Muscle of back (tissue), 11 donors: ENCODE results near the gene ZNF587B. TPM values are rescaled to one million over a fixed set of nuclear protein-coding genes. Genes with fewer than 3 reads are reported as not detected.
"Not testable (repeated sequence)": the region's sequence is repeated elsewhere in the genome, so short reads cannot be mapped to it uniquely, and the experiment has no call there.

Experiments used
- DNase-seq, 3 donors: peaks; one replicate each; pipeline versions ENCODE4 v3.0.0 to v3.0.0-alpha.2; 2013
- polyA plus RNA-seq, 10 donors: library from polyadenylated mRNA; unstranded; fragments of 120-200 nt; gene quantifications; one replicate each; pipeline ENCODE4 v1.2.1, GENCODE V29; 2013; ENCODE audit not compliant: insufficient read length in 10 of 10

ZNF587B gene
- polyA plus RNA-seq, 10 donors = 3.3 to 7.5 (median 5.4) TPM

DNA sequence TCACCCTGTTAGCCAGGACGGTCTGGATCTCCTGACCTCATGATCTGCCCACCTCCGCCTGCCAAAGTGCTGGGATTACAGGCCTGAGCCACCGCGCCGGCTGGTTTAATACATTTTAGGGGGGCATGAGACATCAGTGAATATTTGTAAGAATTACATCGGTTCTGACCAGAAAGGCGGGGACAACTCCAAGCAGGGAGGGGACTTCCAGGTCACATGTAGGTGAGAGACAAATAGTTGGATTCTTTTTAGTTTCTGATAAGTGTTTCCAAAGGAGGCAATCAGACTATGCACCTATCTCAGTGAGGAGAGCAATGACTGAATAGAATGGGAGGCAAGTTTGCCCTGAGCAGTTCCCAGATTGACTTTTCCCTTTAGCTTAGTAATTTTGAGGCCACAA lies 11.7 kb upstream of the ZNF587B start:
- DNase-seq = no peak

GRCh38 chr19:57819475-57820148 lies 10.5 kb upstream of the ZNF587B start:
- peak; percentile 93 to 97 (median 95) for DNase-seq

DNA sequence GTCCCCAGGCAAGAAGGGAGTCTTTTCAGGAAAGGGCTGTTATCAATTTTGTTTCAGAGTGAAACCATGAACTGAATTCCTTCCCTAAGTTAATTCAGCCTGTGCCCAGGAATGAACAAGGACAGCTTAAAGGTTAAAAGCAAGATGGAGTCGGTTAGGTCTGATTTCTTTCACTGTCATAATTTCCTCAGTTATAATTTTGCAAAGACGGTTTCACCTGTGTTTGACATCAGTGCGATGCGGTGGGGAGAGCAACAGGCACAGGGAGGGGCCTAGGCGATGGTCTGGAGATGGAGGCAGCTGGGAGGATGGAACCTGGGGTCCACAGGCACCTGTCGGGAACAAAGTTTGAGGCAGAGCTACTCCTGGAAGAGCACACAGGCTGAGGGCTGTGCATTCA lies 9.5 kb upstream of the ZNF587B start:
- DNase-seq = no peak

DNA sequence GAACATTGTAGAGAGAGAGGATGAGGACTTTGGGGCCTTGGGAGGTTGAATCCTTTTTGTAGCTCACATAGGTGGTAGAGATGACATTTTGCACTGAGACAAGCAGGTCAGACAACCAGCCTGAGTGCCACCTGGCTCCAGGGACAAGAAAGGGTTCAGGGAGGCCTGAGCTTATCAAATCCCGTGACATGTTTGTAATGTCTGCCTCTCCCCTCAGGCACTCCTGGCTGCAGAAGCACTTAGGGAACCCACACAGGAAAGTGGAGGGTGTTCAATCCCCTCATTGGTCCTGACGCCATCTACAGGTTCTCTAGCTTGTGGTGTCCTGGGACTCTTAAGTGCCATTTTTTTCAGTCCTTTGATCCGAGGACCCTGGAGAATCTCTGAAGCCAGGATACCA lies 9.0 kb upstream of the ZNF587B start:
- not testable (repeated sequence) for DNase-seq

GRCh38 chr19:57821501-57821900 lies 8.6 kb upstream of the ZNF587B start:
- not testable (repeated sequence) for DNase-seq

GRCh38 chr19:57823155-57823554 lies 6.9 kb upstream of the ZNF587B start:
- not testable (repeated sequence) for DNase-seq

- not testable (repeated sequence) for DNase-seq
These were observed 6.5 kb upstream of the ZNF587B start for GRCh38 chr19:57823608-57824007.

DNA sequence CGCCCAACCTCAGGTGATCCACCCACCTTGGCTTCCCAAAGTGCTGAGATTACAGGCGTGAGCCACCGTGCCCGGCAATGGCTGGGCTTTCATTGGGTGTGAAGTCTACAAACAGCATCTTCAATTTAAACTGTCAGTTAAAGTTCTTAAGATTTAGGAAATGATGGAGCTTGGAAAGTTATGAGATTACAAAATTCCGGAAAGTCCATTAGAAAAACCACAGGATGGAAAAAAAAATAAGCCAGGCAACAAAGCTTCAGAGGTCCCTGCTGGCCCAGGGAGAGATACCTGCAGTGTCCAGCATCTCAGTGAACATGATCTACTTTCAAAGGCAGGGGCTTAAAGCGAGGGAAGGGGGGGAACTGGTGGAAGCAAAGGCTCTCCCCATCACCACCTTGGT lies 4.6 kb upstream of the ZNF587B start:
- DNase-seq = no peak

DNA sequence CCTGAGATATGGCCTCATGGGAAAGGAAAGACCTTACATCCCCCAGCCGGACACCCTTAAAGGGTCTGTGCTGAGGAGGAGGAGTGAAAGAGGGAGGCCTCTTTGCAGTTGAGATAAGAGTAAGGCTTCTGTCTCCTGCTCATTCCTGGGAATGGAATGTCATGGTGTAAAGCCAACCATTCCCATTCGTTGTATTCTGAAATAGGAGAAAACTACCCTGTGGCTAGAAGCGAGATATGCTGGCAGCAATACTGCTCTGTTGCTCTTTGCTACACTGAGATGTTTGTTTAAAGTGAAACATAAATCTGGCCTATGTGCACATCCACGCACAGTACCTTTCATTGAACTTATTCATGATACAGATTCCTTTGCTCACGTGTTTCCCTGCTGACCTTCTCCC lies 783 bp upstream of the ZNF587B start:
- DNase-seq = no peak

DNA sequence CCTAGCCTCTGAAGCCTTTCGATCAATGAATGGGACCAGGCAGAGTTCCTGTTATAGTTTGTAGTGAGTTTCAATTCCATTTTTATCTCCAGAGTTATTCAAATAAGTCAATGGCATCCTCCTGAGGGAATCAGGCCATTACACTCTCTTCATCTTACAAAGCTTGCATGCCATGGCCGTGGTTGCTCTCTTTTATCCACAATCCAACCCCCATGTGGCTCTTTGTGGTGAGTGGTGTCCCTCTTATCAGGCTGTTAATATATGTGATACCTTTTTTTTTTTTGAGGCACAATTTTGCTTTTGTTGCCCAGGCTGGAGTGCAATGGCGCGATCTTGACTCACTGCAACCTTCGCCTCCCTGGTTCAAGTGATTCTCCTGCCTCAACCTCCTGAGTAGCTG lies 6.9 kb downstream of the ZNF587B start:
- DNase-seq = not testable (repeated sequence)

- not testable (repeated sequence) for DNase-seq
These were observed 8.6 kb downstream of the ZNF587B start for GRCh38 chr19:57838622-57839191.

- DNase-seq = no peak
These were observed 11.1 kb downstream of the ZNF587B start for GRCh38 chr19:57841122-57841763.

- DNase-seq = not testable (repeated sequence)
These were observed 17.1 kb downstream of the ZNF587B start for GRCh38 chr19:57847164-57847563.

- DNase-seq = not testable (repeated sequence)
These were observed 19.1 kb downstream of the ZNF587B start for GRCh38 chr19:57849162-57849665.

DNA sequence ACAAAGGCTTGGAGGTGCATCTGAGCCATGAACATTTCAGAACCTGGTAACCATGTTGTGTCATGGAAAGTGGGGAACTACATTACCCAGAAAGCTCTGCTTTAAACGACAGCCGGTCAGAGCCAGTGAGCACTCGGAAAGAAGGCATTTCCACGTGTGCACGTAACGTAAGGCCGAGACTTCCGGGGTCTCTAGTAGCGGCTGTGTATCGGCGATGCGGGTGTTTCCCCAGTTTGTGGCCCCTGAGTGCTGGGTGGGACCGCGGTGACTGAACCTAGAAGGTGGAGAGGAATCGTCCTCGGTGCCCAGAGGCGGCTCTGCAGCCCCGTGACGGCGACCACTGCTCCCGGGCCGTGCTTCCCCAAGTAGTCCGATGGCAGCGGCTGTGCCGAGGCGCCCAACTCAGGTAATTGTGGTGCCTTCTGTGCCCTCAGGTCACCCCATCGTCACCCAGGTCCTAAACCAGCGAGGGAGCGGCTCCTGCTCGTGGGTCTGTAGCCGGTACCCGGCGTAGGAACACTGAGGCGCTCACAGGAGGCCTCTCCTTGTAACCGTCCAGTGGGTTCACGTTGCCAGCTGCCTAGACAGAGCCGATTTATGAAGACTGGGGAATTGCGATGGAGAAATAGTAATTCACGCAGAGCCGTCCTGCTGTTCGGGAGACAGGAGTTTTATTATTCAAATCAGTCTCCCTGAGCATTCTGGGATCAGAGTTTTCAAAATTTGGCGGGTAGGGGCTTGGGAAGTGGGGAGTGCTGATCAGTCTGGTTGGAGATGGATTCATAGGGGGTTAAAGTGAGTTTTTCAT lies 19.8 kb downstream of the ZNF587B start, which contains the start of gene ZNF587:
TSS of gene ZNF587 (plus strand) at position 194 of the 808 bp plus-strand sequence. CDS start at position 374, 180 bp downstream.
- DNase-seq = peak; percentile 78 to 91 (median 80)

- peak in 1 of 3 donors; percentile 26 for DNase-seq
These were observed 20.5 kb downstream of the ZNF587B start for GRCh38 chr19:57850553-57851017.

DNA sequence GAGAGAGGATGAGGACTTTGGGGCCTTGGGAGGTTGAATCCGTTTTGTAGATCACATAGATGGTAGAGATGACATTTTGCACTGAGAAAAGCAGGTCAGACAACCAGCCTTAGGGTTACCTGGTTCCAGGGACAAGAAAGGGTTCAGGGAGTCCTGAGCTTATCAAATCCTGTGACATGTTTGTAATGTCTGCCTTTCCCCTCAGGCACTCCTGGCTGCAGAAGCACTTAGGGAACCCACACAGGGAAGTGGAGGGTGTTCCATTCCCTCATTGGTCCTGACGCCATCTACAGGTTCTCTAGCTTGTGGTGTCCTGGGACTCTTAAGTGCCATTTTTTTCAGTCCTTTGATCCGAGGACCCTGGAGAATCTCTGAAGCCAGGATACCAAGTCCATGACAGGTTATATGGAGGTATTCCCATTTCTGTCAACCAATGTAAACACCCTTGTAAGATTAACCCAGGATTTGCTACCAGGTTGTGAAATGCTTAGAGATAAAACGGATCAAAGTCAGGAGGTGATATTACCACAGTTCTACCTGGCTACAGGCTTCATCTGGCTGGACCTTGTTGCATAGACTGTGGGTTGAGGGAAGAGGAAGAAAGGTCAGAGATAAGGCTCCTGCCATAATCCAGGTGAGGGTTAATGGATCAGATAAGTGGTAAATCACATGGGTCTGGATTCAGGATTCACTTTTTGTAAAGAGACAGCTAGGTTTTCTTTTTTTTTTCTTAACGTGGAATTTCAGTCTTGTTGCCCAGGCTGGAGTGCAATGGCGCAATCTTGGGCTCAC lies 21.9 kb downstream of the ZNF587B start:
- DNase-seq = not testable (repeated sequence)

- not testable (repeated sequence) for DNase-seq
These were observed 24.0 kb downstream of the ZNF587B start for GRCh38 chr19:57854117-57854516.

DNA sequence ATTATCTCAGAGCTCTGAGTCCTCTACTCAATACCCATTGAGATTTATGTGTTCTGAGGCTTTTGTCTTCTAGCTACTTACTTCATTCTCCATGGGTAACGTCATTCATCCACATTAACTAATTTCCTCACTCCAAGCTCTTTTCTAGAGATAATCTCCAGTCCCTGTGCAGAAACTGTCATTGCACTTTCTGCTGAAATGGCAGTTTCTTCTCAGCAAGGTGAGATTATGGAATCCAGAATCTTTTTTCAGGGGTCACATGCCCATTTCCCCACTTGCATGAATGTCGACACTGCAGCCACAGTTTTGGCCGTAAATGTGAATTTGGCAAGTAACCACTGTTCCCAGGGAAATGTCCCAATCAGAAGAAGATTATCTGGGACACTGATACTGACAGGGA lies 32.3 kb downstream of the ZNF587B start:
- DNase-seq = not testable (repeated sequence)

GRCh38 chr19:57867868-57868492 lies 37.9 kb downstream of the ZNF587B start:
- no peak for DNase-seq
